Effector CD8-positive, alpha-beta T cell (primary cell): ENCODE measurements around the gene PDK4.

Experiments used
- DNase-seq: peaks from one replicate; lab custom pipeline; 2025; lab: John Stamatoyannopoulos, UW
- total RNA-seq, 4 experiments: gene quantifications; one replicate each; lab custom pipeline; 2026; lab: John Stamatoyannopoulos, UW

The PDK4 gene
- 0 reads per million in 4 experiments for total RNA-seq

DNA sequence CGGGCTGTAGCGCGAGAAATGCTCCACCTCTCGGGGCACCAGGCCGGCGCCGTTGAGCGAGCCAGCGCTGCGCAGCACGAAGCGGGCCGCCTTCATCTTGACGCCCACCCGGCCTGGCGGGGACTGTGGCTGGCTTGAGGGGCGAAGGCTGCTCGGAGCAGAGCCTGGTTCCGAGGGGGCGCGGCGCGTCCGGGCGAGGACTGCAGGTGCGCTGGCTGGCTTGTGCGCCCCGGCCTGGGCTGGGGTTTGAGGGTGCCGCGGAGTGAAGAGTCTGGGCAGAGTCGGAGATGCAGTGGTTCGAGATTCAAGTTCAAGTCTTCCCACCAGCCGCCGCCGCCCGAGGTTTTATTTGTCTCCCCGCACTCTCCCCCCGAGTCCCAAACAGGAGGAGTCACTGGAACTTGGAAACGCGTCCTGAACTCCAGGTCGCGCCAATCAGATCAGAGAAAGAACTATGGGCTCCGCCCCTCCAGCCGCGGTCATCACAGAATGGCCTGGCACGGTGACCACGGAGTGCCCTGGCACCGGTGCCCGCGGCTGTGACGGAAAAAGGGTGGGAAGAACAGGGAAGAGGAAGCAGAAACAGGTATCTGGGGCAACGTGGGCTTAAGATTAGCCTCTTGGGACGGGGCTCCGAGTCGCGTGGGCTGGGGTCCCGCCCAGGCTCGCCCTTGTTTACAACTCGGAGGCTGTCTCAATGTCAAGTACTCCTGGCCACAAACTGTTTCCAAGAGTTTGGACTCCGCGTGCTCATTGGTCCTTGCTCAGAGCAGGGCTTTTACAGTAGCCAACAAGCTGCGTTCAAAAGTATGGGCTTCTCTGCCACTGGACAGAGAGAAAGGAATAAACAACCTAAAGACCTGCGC, at the start of gene PDK4:
Gene PDK4, minus strand, starts transcription at position 319 of the 866 bp plus-strand sequence. Its CDS starts 223 bp downstream, at position 96.
- DNase-seq, result no peak

GRCh38 chr7:95642173-95642572, 45.9 kb upstream of the PDK4 start:
- DNase-seq, result no peak

- DNase-seq, result no peak
Measured at GRCh38 chr7:95636140-95636940, 40.0 kb upstream of the PDK4 start.

- DNase-seq, result no peak
Measured at GRCh38 chr7:95632609-95633008, 36.3 kb upstream of the PDK4 start.

DNA sequence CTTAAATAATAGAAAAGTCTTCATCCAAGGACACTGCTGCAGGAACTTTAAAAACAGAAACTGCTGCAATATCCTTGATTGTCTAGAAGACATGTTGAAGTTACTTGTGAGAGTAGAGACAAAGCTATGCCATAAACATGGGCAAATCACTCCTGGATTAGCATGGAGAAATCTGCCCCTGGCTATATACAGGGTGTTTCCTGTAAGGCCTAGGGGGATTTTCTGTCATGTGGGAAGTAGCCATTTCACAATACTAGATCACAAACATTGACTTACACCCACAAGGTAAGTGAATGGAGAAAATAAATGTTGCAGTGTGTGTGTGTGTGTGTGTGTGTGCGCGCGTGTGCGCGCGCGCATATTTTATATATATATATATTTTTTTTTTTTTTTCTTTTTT, 35.2 kb upstream of the PDK4 start:
- DNase-seq, result no peak

DNA sequence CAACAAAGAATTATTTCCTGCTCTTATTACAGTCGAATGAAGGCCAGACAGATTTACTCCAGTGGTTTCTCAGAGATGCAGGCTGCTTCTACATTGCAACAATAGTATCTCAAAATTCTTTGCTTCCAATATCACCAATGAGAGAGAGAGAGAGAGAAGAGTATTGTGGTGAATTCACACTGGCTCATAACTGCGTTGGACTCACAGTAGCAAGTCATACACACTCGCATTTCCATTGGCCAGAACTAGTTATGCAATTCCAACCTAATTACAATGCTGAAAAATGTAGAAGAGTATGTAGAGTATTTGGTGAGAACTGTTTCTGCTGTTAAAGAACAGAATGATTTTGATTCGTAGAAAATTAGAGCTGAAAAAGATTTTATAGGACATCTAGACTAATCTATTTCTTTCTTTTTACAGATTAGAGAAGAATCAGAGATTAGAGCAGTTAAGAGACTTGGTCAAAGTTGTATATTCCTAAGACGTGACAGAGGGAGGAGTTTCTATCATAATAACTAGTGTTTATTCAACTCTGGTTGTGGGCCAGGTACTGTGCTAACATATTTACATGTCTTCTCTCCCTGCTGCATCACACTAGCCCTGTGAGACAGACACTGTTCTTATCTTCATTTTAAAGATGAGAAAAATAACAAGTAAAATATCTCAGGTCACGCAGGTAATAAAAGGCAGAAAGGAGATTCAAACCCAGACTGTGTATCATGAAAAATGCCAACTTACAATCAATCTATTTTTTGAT, 34.6 kb upstream of the PDK4 start:
- no peak for DNase-seq

- no peak for DNase-seq
Measured at GRCh38 chr7:95628831-95629439, 32.6 kb upstream of the PDK4 start.

DNA sequence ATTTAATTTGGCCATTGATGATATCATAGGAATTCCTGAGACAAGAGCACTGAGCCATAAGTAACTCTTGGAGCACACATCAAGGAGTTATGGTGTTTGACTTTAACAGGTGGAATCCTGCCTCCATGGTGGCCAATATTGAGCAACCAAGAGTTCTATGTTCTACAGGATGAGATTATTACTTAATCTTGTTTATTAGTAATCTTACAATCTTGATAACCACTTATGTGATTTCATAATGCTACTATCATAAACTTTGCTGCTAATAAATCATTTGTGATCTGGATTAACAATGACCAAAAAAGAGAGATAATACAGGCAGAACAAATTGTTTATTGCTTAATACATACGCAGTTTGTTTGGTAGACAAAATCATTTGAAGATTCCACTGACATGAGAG, 27.5 kb upstream of the PDK4 start:
- DNase-seq, result no peak

GRCh38 chr7:95622859-95623258, 26.5 kb upstream of the PDK4 start:
- DNase-seq, result no peak

GRCh38 chr7:95622001-95622549, 25.8 kb upstream of the PDK4 start:
- DNase-seq, result no peak

GRCh38 chr7:95621404-95621803, 25.1 kb upstream of the PDK4 start:
- DNase-seq, result no peak

DNA sequence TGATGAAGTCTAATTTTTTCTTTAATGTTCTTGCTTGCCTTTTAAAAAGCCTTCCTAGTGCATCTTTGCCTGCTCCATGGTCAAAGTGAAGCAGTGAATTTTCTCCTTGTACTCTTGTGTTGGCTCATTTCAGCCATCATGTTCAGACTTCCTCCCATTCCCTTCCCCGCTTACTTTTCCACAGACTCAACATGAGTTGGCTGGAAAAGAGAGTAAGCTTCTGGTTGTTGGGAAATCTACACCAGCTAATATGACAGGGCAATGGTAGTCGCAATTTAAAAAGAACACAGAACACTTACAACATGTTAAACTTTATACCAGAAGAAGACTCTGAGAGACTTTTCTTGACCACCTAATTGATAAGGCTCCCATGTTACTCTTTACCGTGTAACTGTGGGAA, 24.3 kb upstream of the PDK4 start:
- DNase-seq, result no peak

DNA sequence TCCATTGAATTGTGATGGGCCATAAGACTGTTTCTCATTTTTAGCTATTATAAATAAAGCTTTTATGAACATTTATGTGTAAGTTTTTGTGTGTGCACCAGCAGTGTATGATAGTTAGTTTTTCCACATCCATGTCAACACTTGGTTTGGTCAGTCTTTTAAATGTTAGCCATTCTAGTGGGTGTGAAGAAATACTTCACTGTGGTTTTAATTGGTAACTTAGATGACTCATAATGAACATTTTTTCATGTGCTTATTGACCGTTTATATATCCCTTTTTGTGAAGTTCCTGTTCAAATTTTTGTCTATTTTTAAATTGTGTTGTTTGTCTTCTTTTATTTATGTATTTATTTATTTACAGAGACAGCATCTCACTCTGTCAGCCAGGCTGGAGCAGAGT, 23.6 kb upstream of the PDK4 start:
- DNase-seq, result no peak

- DNase-seq, result no peak
Measured at GRCh38 chr7:95619517-95619916, 23.2 kb upstream of the PDK4 start.

DNA sequence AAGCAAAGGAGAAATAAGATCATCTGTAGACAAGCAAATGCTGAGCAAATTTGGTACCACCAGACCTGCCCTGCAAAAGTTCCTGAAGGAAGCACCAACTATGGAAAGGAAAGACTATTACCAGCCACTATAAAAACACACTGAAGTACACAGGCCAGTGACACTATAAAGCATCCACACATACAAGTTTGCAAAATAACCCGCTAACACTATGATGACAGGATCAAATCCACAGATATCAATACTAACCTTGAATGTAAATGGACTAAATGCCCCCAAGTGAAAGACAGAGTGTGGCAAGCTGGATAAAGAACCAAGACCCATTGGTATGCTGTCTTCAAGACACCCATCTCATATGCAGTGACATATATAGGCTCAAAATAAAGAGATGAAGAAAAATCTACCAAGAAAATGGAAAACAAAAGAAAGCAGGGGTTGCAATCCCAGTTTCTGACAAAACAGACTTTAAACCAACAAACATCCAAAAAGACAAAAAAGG, 18.2 kb upstream of the PDK4 start:
- DNase-seq, result no peak

DNA sequence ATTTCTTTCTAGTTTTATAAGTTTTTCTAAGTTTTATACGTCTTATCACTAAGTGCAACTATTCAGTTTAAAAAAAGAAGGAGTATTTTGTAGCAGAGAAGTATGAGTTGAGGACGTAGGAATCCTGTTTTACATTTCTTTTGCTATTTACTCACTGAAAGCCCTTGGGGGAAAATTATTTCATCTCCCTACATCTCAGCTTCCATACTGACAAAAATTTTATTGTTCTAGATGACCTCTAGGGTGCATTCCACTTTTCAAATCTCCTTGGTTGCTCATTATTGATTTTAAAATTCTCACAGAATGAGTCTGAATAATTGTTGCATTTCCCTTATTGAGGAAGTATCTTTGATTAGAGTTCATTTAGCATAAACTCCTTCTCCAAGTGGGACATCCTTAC, 14.9 kb upstream of the PDK4 start:
- no peak for DNase-seq

DNA sequence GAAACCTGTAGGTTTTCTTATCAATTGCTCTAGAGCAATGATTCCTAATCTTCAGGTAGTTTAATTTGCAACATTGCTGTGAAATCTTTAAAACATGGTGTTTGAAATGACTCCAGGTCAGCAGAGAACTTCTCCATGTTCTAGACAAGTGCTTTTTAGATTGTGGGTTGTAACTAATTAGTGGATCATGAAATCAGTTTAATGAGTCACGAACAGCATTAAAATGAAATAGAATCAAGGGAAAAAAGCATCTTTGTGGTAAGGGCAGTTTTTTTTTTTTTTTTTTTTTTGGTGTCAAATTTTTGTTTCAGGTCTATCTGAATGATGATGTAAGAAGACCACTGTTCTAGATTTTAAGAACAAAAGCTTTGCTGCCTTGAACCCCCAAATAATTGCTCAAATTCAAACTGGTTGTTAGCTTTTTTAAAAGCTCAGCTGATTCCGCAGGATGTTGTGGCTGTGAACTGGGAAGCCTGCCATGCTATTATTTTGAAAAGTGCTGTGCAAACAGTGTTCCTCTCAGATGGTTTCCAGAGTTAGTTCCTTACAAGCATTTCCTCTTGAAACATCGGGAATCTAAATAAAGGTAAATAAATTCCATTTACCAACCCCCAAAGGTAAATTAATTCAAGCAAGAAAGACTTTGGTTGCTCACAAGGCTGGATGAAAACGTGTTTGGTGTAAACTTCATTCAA, 13.1 kb upstream of the PDK4 start:
- no peak for DNase-seq

GRCh38 chr7:95608359-95609173, 12.2 kb upstream of the PDK4 start:
- DNase-seq, result no peak

DNA sequence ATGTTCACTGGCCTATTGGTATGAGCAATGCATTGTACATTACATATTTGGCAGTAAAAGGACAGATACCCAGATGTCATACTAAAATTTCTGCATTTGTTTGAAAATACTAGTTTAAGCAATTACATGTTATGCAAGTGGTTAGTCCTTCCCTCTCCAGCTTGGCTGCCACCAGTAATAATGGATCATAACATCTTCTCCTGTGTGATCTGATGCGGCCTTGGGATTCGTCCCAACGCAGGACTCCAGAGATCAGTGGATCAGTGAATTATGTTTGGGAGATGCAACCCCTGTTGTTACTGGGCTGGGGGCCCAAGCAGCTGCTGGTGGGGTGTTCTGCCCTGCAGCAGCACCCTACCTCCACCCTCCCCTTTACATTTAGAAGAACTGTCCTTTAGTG, 11.2 kb upstream of the PDK4 start:
- DNase-seq, result no peak

DNA sequence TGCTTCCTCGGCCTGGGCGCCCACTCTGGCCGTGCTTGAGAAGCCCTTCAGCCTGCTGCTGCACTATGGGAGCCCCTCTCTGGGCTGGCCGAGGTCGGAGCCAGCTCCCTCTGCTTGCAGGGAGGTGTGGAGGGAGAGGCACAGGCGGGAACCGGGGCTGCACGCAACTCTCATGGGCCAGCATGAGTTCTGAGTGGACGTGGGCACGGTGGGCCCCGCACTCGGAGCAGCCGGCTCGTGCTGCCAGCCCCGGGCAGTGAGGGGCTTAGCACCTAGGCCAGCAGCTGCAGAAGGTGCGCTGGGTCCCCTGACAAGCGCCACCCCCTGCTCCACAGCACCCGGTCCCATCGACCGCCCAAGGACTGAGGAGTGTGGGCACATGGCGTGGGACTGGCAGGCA, 9.0 kb upstream of the PDK4 start:
- DNase-seq, result no peak
